IMR-90 (cell line): ENCODE measurements around the gene DLG5.

Experiments used
- BHLHE40 ChIP-seq: fragments of 150-350 bp; IDR thresholded peaks from 2 replicates; pipeline ENCODE4 v1.6.1; 2016; ENCODE audit warnings: mild to moderate bottlenecking, low read depth, low read length
- POLR2A ChIP-seq: IDR thresholded peaks from 2 replicates; pipeline ENCODE4 v1.6.1; 2012; ENCODE audit warnings: mild to moderate bottlenecking, low read depth, low read length
- SMC3 ChIP-seq: fragments of 150-350 bp; IDR thresholded peaks from 2 replicates; pipeline ENCODE4 v1.6.1; 2016; ENCODE audit warnings: low read depth, mild to moderate bottlenecking, antibody characterized with exemption, low read length, moderate library complexity
- TF ChIP-seq, protein P1 (sequence below): conservative IDR thresholded peaks from 2 replicates; pipeline ENCODE4 v1.5.1; 2012; ENCODE audit warnings: mild to moderate bottlenecking, low read depth, low read length, improper control_type of control experiment

DNA sequence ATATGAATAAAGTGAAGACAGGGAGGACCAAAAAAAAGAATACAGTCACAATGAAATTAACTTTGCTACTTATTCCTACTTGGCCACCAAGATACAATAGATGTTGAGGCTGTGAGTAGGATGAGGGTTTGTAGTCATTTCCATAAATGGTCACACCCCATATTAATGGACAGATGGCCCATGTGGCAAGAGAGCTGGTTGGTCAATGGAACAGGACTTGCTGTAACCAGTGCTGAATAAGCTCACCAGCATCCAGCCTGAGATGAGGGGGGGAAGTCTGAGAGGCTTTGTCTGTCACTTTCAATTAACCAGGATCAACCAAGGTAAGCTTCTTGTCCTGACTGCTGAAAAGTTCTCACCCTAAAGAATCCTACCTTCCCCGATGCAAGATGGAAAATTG, 158.5 kb downstream of the DLG5 start:
- TF ChIP-seq POLR2A (no peak), SMC3 (no peak), BHLHE40 (no peak)
- TF ChIP-seq, protein P1, sequence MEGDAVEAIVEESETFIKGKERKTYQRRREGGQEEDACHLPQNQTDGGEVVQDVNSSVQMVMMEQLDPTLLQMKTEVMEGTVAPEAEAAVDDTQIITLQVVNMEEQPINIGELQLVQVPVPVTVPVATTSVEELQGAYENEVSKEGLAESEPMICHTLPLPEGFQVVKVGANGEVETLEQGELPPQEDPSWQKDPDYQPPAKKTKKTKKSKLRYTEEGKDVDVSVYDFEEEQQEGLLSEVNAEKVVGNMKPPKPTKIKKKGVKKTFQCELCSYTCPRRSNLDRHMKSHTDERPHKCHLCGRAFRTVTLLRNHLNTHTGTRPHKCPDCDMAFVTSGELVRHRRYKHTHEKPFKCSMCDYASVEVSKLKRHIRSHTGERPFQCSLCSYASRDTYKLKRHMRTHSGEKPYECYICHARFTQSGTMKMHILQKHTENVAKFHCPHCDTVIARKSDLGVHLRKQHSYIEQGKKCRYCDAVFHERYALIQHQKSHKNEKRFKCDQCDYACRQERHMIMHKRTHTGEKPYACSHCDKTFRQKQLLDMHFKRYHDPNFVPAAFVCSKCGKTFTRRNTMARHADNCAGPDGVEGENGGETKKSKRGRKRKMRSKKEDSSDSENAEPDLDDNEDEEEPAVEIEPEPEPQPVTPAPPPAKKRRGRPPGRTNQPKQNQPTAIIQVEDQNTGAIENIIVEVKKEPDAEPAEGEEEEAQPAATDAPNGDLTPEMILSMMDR, result no peak
